Ovary (tissue), 9 donors: ENCODE measurements around the gene ZBED1. TPM values are rescaled to one million over a fixed set of nuclear protein-coding genes. Genes with fewer than 3 reads are reported as not detected.

Experiments
- DNase-seq, 5 donors: peaks; one replicate each; pipeline ENCODE4 v3.0.0-alpha.2; 2019 to 2020
- H3K27ac ChIP-seq, 2 donors: fragments of 200-600 bp; one replicate each; pipeline versions ENCODE4 v1.5.1 to v1.8.0; 2019 to 2022
- H3K27me3 ChIP-seq: fragments of 200-600 bp; one replicate; pipeline ENCODE4 v1.8.0; 2022
- H3K36me3 ChIP-seq: fragments of 200-600 bp; sonication (generic); one replicate; pipeline ENCODE4 v1.5.1; 2019
- H3K4me1 ChIP-seq: one replicate; pipeline ENCODE4 v1.8.1; 2013; ENCODE audit warnings: mild to moderate bottlenecking, moderate library complexity; ENCODE audit not compliant: insufficient read depth
- H3K4me3 ChIP-seq: fragments of 200-600 bp; sonication (generic); one replicate; pipeline ENCODE4 v1.5.1; 2017
- H3K9me3 ChIP-seq, 2 donors: fragments of 200-600 bp in 1 of 2; sonication (generic) in 1 of 2; one replicate each; pipeline versions ENCODE4 v1.5.1 to v1.8.1; 2013 to 2019; ENCODE audit warnings: mild to moderate bottlenecking in 1 of 2, moderate library complexity in 1 of 2
- EP300 ChIP-seq: sonication (generic); formaldehyde crosslinking; IDR thresholded peaks from one replicate; pipeline ENCODE4 v1.6.1; 2017; ENCODE audit warnings: antibody characterized with exemption
- POLR2A ChIP-seq: fragments of 450-650 bp; IDR thresholded peaks from one replicate; pipeline ENCODE4 v1.6.1; 2017; ENCODE audit warnings: antibody characterized with exemption, mild to moderate bottlenecking, moderate library complexity
- WGBS, 3 donors: extraction: QIAGEN DNeasy Blood & Tissue Kit in 1 of 3; methylation state at CpG; one replicate each; pipeline versions ENCODE4 v1.1.5 to v1.1.7; 2013 to 2017; 5-methylcytosine and 5-hydroxymethylcytosine counted together
- intact Hi-C, 4 donors: fragments of 100-400 bp; cut with DNase I; formaldehyde crosslinking; loops; one replicate each; pipeline versions ENCODE4 v1.11.0 to v1.15.1; 2022 to 2023
- polyA plus RNA-seq, 2 donors: library from polyadenylated mRNA; stranded (reverse); fragments of 200-250 nt in 1 of 2; fragments of 350-450 nt in 1 of 2; fragmentation: Illumina TruSeq in 1 of 2; extraction: RNeasy Lipid Tissue Mini Kit (QIAGEN cat#74804) in 1 of 2; gene quantifications; one replicate each; pipeline ENCODE4 v1.2.3, GENCODE V29; 2013 to 2014
- total RNA-seq, 7 donors: library from RNA; depleted of rRNA in 2 of 7; stranded (reverse); fragments of >200 nt in 2 of 7; fragmentation: NEBNext Ultra II Directional in 3 of 7; extraction: Animal tissue kit (Norgen Biotek cat#: 25700) in 3 of 7; gene quantifications; one replicate each; pipeline versions ENCODE4 v1.1.0 to v1.2.4, GENCODE V29; 2016 to 2023
- TF ChIP-seq, protein P1 (sequence below), 3 donors: fragments of 450-650 bp in 2 of 3; fragments of 200-600 bp in 1 of 3; IDR thresholded peaks; one replicate each; pipeline versions ENCODE4 v1.5.1 to v1.8.0; 2016 to 2022; ENCODE audit warnings: antibody characterized with exemption in 3 of 3, mild to moderate bottlenecking in 1 of 3
- donor health status: DM: no; HTN: no; CAD: no; lungs with moderate emphysema.
- donor health status: DM: no; HTN: no; CAD: no.
- donor health status: Bipolar disorder and iron deficiency.
- donor health status: DM: yes; HTN: yes; CAD: no.
- donor health status: DM: no; HTN: no; CAD: no.
- donor health status: DM: yes; HTN: yes; CAD: no.

ZBED1 gene
- total and polyA plus RNA-seq, 9 donors: 23.4 to 39.0 (median 26.0) TPM

DNA sequence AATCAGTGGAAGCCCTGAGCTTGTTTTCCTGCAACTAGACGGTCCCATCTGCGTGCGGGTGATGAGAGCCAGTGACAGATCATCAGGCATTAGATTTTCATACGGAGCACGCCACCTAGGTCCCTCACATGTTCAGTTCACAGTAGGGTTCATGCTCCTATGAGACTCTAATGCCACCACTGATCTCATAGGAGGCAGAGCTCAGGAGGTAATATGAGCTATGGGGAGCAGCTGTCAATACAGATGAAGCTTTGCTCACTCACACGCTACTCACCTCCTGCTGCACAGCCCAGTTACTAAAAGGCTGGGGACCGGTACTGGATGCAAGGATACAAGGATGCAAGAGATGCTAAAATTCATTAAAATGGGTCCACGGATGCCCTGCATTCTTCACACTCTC lies 61.2 kb downstream of the ZBED1 start:
- Histone ChIP-seq H3K9me3 (no peaks in the 10 kb centered on the region), H3K27me3 (no peaks in the 10 kb centered on the region), H3K4me1 (no peaks in the 10 kb centered on the region), H3K4me3 (no peak overlapping the region), H3K27ac (no peak overlapping the region), H3K36me3 (no peaks in the 10 kb centered on the region)
- 84 to 97% (median 84%) methylated on average over 8 of the region's 8 CpGs for WGBS, 3 donors
- no peak for DNase-seq
- intact Hi-C loops: no loop called here
- no peak for TF ChIP-seq EP300
- TF ChIP-seq, protein P1, sequence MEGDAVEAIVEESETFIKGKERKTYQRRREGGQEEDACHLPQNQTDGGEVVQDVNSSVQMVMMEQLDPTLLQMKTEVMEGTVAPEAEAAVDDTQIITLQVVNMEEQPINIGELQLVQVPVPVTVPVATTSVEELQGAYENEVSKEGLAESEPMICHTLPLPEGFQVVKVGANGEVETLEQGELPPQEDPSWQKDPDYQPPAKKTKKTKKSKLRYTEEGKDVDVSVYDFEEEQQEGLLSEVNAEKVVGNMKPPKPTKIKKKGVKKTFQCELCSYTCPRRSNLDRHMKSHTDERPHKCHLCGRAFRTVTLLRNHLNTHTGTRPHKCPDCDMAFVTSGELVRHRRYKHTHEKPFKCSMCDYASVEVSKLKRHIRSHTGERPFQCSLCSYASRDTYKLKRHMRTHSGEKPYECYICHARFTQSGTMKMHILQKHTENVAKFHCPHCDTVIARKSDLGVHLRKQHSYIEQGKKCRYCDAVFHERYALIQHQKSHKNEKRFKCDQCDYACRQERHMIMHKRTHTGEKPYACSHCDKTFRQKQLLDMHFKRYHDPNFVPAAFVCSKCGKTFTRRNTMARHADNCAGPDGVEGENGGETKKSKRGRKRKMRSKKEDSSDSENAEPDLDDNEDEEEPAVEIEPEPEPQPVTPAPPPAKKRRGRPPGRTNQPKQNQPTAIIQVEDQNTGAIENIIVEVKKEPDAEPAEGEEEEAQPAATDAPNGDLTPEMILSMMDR (IDR thresholded peaks at IDR 0.05): no peak
- TF ChIP-seq POLR2A: no peak

Other genes with a start within 250 kb of the ZBED1 start
- gene DHRSX, start within 50 bp of the ZBED1 start, total RNA-seq: 10 to 100 TPM; 12.2 to 25.9 (median 20.4) TPM
- 10 to 100 TPM; 19.0 to 23.1 TPM for gene DHRSX, start within 50 bp of the ZBED1 start, polyA plus RNA-seq
- gene CD99, start 190.3 kb upstream of the ZBED1 start, total RNA-seq: 100 to 1,000 TPM; 149 to 409 (median 275) TPM
- gene CD99, start 190.3 kb upstream of the ZBED1 start, polyA plus RNA-seq: 100 to 1,000 TPM; 365 to 678 TPM